ENCODE measurements around the gene THSD8. TPM values are rescaled to one million over a fixed set of nuclear protein-coding genes. Genes with fewer than 3 reads are reported as not detected.
"Not testable (repeated sequence)": the region's sequence is repeated elsewhere in the genome, so short reads cannot be mapped to it uniquely, and the experiment has no call there.

The THSD8 gene
- total RNA-seq, 2 experiments from 2014 or later = 31.0 to 48.2 TPM

DNA sequence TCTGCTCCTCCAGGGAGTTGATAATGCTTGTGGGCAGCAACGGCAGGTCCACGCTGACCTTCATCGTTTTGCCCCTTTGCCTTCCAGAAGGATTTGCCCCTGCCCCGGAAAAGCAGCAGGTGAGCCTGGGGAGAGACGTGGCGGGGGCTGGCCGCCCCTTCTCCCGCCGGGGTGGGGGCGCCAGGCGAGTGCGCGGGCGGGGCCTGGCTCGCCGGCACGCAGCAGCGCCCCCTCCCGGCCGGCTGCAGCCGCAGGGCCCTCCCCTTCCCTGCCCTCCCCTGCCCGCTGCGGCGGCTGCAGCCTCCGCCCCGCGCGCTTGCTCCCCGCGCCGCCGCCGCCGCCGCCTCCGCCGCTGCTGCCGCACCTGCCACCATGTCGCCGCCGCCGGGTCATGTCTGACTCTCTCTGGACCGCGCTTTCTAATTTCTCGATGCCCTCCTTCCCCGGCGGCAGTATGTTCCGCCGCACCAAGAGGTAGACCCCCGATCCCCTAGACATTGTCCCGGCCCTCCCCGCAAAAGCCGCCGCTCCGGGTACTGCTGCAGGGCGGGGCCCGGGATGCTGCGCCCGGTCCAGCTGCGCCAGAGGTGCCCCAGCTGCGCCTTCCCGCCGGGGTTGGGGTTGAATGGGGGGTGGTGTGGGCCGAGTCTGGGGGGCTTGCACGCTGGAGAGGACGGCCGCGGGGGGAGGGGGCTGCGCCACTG lies 36.5 kb downstream of the THSD8 start, which contains the start of gene MAST1:
Gene MAST1, plus strand, starts transcription at position 334 of the 704 bp plus-strand sequence. Its CDS starts 58 bp downstream, at position 392.
- H3K4me1 Mint-ChIP-seq = peaks cover 35% of the 10 kb centered on the region
- no peaks in the 10 kb centered on the region for H3K36me3 Mint-ChIP-seq (ENCODE audit: low read depth)
- POLR2A ChIA-PET = no interaction called here
- peak; percentile 61 for ATAC-seq
- peaks cover 70% of the 10 kb centered on the region for H3K27me3 Mint-ChIP-seq
- H3K27ac Mint-ChIP-seq = no peak within 1 kb of the TSS
- peak; percentile 82 for DNase-seq
- H3K9me3 Mint-ChIP-seq (ENCODE audit: low read depth) = no peaks in the 10 kb centered on the region
- CTCF ChIA-PET = interaction anchor here (0.6 to 1.8 kb wide), 5 partner anchors 9 to 355 kb away, joined by 3 to 17 read pairs (median 6); no protein-coding TSS in a partner anchor
- peak within 1 kb of the TSS; percentile 57 for H3K4me3 Mint-ChIP-seq
- intact Hi-C loops (cut with DNase I, micrococcal nuclease) = loop anchor here in 1 of 2 experiments (2.0 kb wide), 1 partner anchor 64 kb away; the partner anchor contains the start of gene HOOK2

DNA sequence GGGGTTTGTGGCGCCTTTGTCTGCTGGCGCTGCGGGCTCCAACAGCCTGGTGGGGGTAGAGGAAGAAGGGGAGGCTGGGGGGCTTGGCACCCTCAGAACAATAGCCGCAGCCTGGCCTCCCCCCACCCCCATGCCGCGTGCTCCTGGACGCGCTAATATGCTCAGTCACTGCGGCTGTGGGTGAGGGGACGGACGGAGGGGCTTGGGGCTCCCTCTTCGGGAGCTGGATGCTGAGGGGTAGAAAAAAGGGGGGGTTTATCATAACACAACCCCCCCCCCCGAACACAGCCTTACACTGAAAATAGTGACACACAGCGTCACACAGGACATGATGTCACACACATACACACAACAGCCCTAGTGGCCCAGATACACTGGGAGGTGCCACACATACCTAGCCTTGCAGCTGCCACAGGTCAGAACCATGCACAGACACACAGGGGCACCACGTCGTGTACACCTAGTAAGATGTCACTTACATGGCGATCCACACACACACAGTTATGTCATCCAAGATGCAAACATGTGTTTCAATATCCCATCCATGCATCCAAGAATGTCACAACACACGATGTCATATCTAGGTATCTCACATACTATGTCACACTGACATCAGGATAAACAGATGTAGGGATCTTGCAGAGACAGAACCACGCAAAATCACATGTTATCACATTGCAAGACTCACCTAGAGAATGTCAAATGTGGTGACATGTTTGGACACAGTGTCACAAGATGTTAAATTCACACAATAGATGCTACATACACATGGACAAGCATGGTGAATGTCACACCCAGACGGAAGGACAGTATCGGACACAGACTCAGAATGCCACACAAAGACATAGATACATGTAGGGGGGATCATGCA lies 37.3 kb downstream of the THSD8 start:
- CTCF ChIA-PET = interaction anchor here (0.6 to 1.3 kb wide), 3 partner anchors 9 to 356 kb away, joined by 3 to 6 read pairs (median 4); no protein-coding TSS in a partner anchor
- no peak overlapping the region for H3K27ac Mint-ChIP-seq
- no peaks in the 10 kb centered on the region for H3K36me3 Mint-ChIP-seq (ENCODE audit: low read depth)
- no peaks in the 10 kb centered on the region for H3K9me3 Mint-ChIP-seq (ENCODE audit: low read depth)
- peaks cover 33% of the 10 kb centered on the region for H3K4me1 Mint-ChIP-seq
- peaks cover 69% of the 10 kb centered on the region for H3K27me3 Mint-ChIP-seq
- ATAC-seq (peak; percentile 45), DNase-seq (peak; percentile 59)
- intact Hi-C loops (cut with DNase I, micrococcal nuclease) = loop anchor here in 1 of 2 experiments (2.0 kb wide), 1 partner anchor 64 kb away; the partner anchor contains the start of gene HOOK2
- POLR2A ChIA-PET = no interaction called here
- H3K4me3 Mint-ChIP-seq = peak overlapping the region; percentile 57

DNA sequence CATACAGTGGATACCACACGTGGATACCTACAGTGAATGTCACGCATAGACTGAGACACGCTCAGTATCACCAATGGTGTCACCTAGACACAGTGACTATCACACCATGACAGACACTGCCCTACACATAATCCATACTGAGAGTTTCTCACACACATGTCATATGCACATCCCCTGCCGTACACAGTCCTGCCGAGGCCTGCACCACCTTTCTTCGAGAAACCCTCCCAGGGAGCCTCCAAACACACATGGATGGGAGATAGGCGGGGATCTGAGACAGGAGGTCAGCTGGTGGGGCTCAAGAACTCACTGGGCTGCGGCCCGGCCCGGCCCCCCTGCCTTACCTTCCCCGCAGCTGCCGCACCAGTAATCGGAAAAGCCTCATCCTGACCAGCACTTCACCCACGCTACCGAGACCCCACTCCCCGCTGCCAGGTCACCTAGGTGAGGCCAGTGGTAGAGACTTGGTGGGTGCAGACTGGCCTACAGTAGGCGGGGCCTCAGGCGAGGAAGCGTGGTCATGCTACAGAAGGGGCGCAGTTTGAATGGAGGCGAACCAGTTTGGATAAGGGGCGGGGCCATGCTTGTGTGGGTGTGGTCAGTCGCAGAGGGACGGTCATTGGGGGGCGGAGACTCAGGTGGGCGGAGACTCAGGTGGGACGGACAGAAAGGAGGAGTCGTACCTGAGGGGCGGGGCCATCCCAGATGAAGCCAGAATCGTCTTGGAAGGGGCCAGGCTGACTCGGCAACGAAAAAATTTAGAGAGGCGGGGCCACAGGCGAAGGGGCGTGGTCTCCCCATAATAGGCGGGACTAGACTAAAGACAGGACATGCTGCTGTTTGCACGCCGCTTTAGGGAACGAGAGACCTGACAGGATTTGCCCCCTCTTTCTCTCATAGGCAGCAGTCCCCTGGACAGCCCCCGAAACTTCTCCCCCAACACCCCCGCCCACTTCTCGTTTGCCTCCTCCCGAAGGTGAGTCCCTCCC lies 38.5 kb downstream of the THSD8 start:
- ATAC-seq (peak; percentile 53), DNase-seq (peak; percentile 84)
- Mint-ChIP-seq H3K27ac (no peak overlapping the region), H3K9me3 (ENCODE audit: low read depth) (no peaks in the 10 kb centered on the region), H3K27me3 (peaks cover 67% of the 10 kb centered on the region), H3K36me3 (ENCODE audit: low read depth) (no peaks in the 10 kb centered on the region), H3K4me3 (peak overlapping the region; percentile 17), H3K4me1 (peaks cover 28% of the 10 kb centered on the region)
- CTCF ChIA-PET = no interaction called here
- intact Hi-C loops (cut with DNase I, micrococcal nuclease) = loop anchor here in 1 of 2 experiments (10.0 kb wide), 1 partner anchor 276 kb away; no protein-coding TSS in a partner anchor
- POLR2A ChIA-PET = no interaction called here

DNA sequence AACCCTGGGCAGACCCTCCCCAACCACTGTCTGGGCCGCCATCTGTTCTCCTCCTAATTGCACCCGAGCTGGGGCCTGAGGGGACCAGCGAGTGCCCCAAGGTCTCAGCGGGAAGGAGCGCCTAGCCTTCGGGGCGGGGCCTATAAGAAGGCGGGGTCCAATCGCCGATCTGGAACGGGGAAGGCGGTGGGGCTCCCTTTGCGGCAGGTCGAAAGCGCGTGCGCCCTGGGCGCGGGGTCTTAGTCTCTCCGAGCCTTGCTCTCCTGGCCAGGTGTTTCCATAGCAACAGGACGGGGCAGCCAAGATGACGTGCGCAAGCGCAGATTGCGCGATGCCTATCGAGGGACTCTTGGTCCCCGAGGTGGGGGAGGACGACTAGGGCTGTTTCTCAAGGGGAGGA lies 39.2 kb downstream of the THSD8 start:
- no peaks in the 10 kb centered on the region for H3K36me3 Mint-ChIP-seq (ENCODE audit: low read depth)
- no peak overlapping the region for H3K27ac Mint-ChIP-seq
- intact Hi-C loops (cut with DNase I, micrococcal nuclease) = loop anchor here in 1 of 2 experiments (10.0 kb wide), 1 partner anchor 276 kb away; no protein-coding TSS in a partner anchor
- no peaks in the 10 kb centered on the region for H3K9me3 Mint-ChIP-seq (ENCODE audit: low read depth)
- DNase-seq = peak; percentile 47
- H3K27me3 Mint-ChIP-seq = peaks cover 63% of the 10 kb centered on the region
- peaks cover 28% of the 10 kb centered on the region for H3K4me1 Mint-ChIP-seq
- CTCF ChIA-PET = no interaction called here
- ATAC-seq = no peak
- POLR2A ChIA-PET = no interaction called here
- H3K4me3 Mint-ChIP-seq = peak overlapping the region; percentile 17

DNA sequence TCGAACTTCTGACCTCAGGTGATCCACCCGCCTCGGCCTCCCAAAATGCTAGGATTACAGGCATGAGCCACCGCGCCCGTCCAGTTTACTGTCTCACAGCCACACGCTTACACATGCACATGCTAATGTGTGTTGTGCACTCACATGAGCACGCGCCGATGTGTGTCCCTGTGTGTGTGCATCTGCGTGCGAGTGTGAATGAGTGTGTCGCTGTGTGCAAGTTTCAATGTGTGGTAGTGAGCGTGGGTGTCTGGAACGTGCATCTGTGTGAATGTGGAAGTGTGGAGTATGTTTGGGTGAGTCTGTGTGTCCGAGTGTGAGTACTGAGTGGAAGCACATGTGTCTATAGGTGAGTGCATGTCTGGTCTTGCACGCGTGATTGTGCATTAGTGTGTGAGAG lies 40.6 kb downstream of the THSD8 start:
- ChIA-PET POLR2A (no interaction called here), CTCF (no interaction called here)
- intact Hi-C loops (cut with DNase I, micrococcal nuclease) = loop anchor here in 1 of 2 experiments (10.0 kb wide), 1 partner anchor 278 kb away; no protein-coding TSS in a partner anchor
- no peak for DNase-seq
- no peaks in the 10 kb centered on the region for H3K36me3 Mint-ChIP-seq (ENCODE audit: low read depth)
- H3K27me3 Mint-ChIP-seq = peaks cover 56% of the 10 kb centered on the region
- no peaks in the 10 kb centered on the region for H3K9me3 Mint-ChIP-seq (ENCODE audit: low read depth)
- no peak overlapping the region for H3K4me3 Mint-ChIP-seq
- H3K27ac Mint-ChIP-seq = no peak overlapping the region
- no peak for ATAC-seq
- peaks cover 27% of the 10 kb centered on the region for H3K4me1 Mint-ChIP-seq

DNA sequence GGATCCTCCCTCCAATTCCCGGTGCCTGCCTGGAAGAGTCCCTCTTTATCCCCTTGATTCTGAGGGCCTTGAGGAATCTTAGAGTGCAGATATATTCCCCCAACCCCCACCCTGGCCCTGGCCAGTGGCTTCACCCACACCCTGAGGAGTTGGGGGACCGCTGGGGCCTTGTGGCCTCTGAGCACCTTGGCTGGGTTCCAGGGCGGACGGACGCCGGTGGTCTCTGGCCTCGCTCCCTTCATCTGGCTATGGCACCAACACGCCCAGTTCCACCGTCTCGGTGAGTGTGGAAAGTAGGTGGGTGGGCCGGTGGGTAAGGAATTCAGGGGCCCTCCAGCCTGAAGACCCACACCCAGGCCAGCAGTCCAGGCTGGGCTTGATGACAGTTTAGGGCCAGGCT lies 41.5 kb downstream of the THSD8 start:
- DNase-seq = no peak
- Mint-ChIP-seq H3K36me3 (ENCODE audit: low read depth) (no peaks in the 10 kb centered on the region), H3K27me3 (peaks cover 52% of the 10 kb centered on the region), H3K27ac (no peak overlapping the region), H3K4me1 (peaks cover 28% of the 10 kb centered on the region), H3K4me3 (no peak overlapping the region), H3K9me3 (ENCODE audit: low read depth) (no peaks in the 10 kb centered on the region)
- ATAC-seq = no peak
- CTCF ChIA-PET = interaction anchor here (8.6 kb wide), 1 partner anchor 81 kb away, joined by 153 read pairs; no protein-coding TSS in a partner anchor
- POLR2A ChIA-PET = no interaction called here
- intact Hi-C loops (cut with DNase I, micrococcal nuclease) = loop anchor here in 1 of 2 experiments (10.0 kb wide), 1 partner anchor 279 kb away; no protein-coding TSS in a partner anchor

DNA sequence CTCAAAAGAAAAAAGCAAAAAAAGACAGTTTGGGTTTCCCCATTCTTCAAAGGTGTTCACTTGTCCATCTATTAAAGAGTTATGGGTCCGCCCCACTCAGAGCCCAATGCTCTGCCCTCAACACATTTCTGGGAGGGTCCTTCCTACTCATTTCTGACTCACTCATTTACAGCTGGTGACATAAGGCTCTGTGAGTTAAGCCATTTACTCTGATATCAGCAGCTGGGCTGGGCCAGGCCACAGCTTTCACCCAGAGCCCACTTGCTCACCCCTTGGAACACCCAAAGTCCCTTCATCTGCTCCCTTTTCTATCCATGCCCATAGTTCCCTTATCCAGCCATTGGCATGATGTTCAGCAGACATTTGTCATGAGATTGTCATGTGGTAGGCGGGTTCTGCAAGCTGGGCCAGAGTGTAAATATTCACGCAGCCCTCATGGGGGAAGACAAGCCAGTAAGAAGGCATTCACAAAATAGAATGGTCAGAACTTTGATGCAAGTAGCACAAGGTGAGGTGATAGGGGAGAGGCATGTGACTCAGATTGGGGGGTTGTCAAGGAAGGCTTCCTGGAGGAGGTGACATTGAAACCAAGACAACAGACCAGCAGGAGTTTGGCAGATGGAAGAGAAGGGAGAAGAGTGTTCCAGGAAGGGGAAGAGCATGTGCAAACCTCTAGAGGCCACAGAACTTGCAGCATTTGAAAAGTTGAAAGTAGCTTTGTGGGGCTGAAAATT lies 42.3 kb downstream of the THSD8 start:
- no peak overlapping the region for H3K27ac Mint-ChIP-seq
- H3K9me3 Mint-ChIP-seq (ENCODE audit: low read depth) = no peaks in the 10 kb centered on the region
- peaks cover 25% of the 10 kb centered on the region for H3K4me1 Mint-ChIP-seq
- ChIA-PET POLR2A (no interaction called here), CTCF (interaction anchor here (0.6 to 8.6 kb wide), 3 partner anchors 82 to 120 kb away, joined by 3 to 153 read pairs (median 4); no protein-coding TSS in a partner anchor)
- peaks cover 53% of the 10 kb centered on the region for H3K27me3 Mint-ChIP-seq
- no peak for ATAC-seq
- no peak overlapping the region for H3K4me3 Mint-ChIP-seq
- no peak for DNase-seq
- no peaks in the 10 kb centered on the region for H3K36me3 Mint-ChIP-seq (ENCODE audit: low read depth)
- intact Hi-C loops (cut with DNase I, micrococcal nuclease) = loop anchor here in 1 of 2 experiments (10.0 kb wide), 1 partner anchor 279 kb away; no protein-coding TSS in a partner anchor

DNA sequence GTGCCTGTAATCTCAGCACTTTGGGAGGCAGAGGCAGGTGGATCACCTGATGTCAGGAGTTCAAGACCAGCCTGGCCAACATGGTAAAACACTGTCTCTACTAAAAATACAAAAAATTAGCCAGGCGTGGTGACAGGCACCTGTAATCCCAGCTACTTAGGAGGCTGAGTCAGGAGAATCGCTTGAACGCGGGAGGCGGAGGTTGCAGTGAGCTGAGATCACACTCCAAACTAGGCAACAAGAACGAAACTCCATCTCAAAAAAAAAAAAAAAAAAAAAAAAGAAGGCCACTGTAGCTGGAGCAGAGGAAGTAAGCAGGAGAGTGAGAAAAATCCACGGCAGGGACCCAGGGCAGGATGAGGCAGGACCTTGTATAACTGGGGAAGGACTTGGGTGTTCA lies 44.7 kb downstream of the THSD8 start:
- not testable (repeated sequence) for H3K4me1 Mint-ChIP-seq; H3K9me3 Mint-ChIP-seq (ENCODE audit: low read depth); ATAC-seq; H3K36me3 Mint-ChIP-seq (ENCODE audit: low read depth); DNase-seq; H3K27ac Mint-ChIP-seq; H3K4me3 Mint-ChIP-seq
- CTCF ChIA-PET = interaction anchor here (0.6 to 8.6 kb wide), 23 partner anchors 8 to 264 kb away, joined by 3 to 153 read pairs (median 4); partner anchors contain the start of genes RTBDN and TNPO2
- H3K27me3 Mint-ChIP-seq = peaks cover 29% of the 10 kb centered on the region
- POLR2A ChIA-PET = interaction anchor here (0.6 kb wide), 1 partner anchor 283 kb away, joined by 10 read pairs; no protein-coding TSS in a partner anchor
- intact Hi-C loops (cut with DNase I, micrococcal nuclease) = loop anchor here (1.0 to 10.0 kb wide), 8 partner anchors 40 to 282 kb away; partner anchors contain the start of genes HOOK2 (in 1 of the 2), PRDX2 (in 1 of the 2), RNASEH2A (in 1 of the 2) and THSD8 (in 1 of the 2)

DNA sequence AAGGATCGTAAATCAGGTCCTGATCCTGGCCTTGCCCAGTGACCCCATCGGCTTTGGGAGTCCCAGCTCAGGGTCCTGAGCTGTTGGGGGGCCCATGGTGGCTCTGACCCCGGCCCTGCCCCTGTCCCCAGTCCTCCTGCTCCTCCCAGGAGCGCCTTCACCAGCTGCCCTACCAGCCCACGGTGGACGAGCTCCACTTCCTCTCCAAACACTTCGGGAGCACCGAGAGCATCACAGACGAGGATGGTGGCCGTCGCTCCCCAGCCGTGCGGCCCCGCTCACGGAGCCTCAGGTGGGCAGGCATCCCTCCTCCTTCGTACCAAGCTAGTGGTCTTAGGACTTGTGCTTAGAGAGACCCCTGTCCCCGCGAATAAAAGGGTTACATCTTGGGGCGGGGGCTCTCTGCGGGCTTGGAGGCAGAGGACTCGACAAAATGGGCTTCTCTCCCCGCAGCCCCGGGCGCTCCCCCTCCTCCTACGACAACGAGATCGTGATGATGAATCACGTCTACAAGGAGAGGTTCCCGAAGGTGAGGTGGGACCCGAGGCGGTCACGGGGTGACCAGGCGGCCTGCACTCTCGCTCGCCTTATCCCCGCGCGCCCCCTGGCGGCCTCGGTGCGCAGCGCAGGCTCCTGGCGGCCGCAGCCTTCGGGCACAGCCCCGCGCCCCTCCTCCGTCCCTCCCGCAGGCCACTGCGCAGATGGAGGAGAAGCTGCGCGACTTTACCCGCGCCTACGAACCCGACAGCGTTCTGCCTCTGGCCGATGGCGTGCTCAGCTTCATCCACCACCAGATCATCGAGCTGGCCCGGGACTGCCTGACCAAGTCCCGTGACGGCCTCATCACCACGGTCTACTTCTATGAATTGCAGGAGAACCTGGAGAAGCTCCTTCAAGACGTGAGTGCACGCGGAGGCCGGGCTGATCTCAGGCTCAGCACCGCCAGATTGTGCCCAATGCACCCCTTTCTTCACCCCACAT lies 45.6 kb downstream of the THSD8 start:
- CTCF ChIA-PET = interaction anchor here (0.5 to 8.6 kb wide), 46 partner anchors 8 to 352 kb away, joined by 3 to 153 read pairs (median 4); partner anchors contain the start of genes DHPS, DNASE2, KLF1 and PRDX2
- H3K27ac Mint-ChIP-seq = no peak overlapping the region
- peaks cover 24% of the 10 kb centered on the region for H3K27me3 Mint-ChIP-seq
- intact Hi-C loops (cut with DNase I, micrococcal nuclease) = loop anchor here (1.0 to 10.0 kb wide), 8 partner anchors 41 to 283 kb away; partner anchors contain the start of genes HOOK2 (in 1 of the 2), PRDX2 (in 1 of the 2), RNASEH2A (in 1 of the 2) and THSD8 (in 1 of the 2)
- no peaks in the 10 kb centered on the region for H3K36me3 Mint-ChIP-seq (ENCODE audit: low read depth)
- POLR2A ChIA-PET = interaction anchor here (0.5 kb wide), 1 partner anchor 17 kb away, joined by 3 read pairs; no protein-coding TSS in a partner anchor
- ATAC-seq (peak; percentile 98), DNase-seq (peak; percentile 94)
- no peaks in the 10 kb centered on the region for H3K9me3 Mint-ChIP-seq (ENCODE audit: low read depth)
- H3K4me3 Mint-ChIP-seq = peak overlapping the region; percentile 57
- peaks cover 7% of the 10 kb centered on the region for H3K4me1 Mint-ChIP-seq

Data from activated CD4-positive, alpha-beta T cell treated with anti-CD3 and anti-CD28 coated beads for 36 hours (primary cell).